Kidney (tissue), 14 donors: ENCODE data around the gene C11orf54. TPM values are rescaled to one million over a fixed set of nuclear protein-coding genes. Genes with fewer than 3 reads are reported as not detected.

Source experiments
- DNase-seq, 5 donors: peaks; one replicate each; pipeline ENCODE4 v3.0.0-alpha.2; 2013 to 2020
- FAIRE-seq: peaks from 2 replicates; lab custom pipeline; 2012; peaks lifted over from hg19 to GRCh38; lab: Jason Lieb, UNC
- H3K27ac ChIP-seq, 2 donors: one replicate each; pipeline ENCODE4 v1.7.0; 2013; ENCODE audit warnings: low read depth in 2 of 2, low read length in 2 of 2, inconsistent platforms in 1 of 2
- H3K27me3 ChIP-seq: one replicate; pipeline ENCODE4 v1.7.1; 2013; ENCODE audit warnings: low read length, inconsistent platforms; ENCODE audit not compliant: control insufficient read depth, insufficient read depth
- H3K36me3 ChIP-seq, 3 donors: one replicate each; pipeline versions ENCODE4 v1.7.0 to v1.7.1; 2013; ENCODE audit warnings: low read length in 3 of 3, control low read depth in 1 of 3, inconsistent platforms in 1 of 3; ENCODE audit not compliant: insufficient read depth in 3 of 3, control insufficient read depth in 2 of 3
- H3K4me1 ChIP-seq, 3 donors: one replicate each; pipeline versions ENCODE4 v1.7.0 to v1.7.1; 2013; ENCODE audit warnings: low read length in 3 of 3, inconsistent platforms in 1 of 3, low read depth in 1 of 3; ENCODE audit not compliant: control insufficient read depth in 2 of 3, insufficient read depth in 2 of 3
- H3K4me3 ChIP-seq, 3 donors: one replicate each; pipeline versions ENCODE4 v1.7.0 to v1.8.1; 2013; ENCODE audit warnings: low read length in 3 of 3, control low read depth in 1 of 3, inconsistent platforms in 1 of 3
- H3K9ac ChIP-seq, 3 donors: one replicate each; pipeline versions ENCODE4 v1.7.0 to v1.7.1; 2013; ENCODE audit warnings: low read length in 3 of 3, control low read depth in 1 of 3, inconsistent platforms in 1 of 3
- H3K9me3 ChIP-seq, 3 donors: one replicate each; pipeline versions ENCODE4 v1.7.0 to v1.7.1; 2013; ENCODE audit warnings: low read length in 3 of 3, control low read depth in 1 of 3, inconsistent platforms in 1 of 3; ENCODE audit not compliant: control insufficient read depth in 2 of 3, insufficient read depth in 1 of 3
- intact Hi-C: fragments of 100-400 bp; cut with DNase I; formaldehyde crosslinking; loops from one replicate; pipeline ENCODE4 v1.11.1; 2022
- polyA plus RNA-seq: library from polyadenylated mRNA; stranded (reverse); fragments of 350-450 nt; fragmentation: Illumina TruSeq; extraction: RNeasy Lipid Tissue Mini Kit (QIAGEN cat#74804); gene quantifications from one replicate; pipeline ENCODE4 v1.2.3, GENCODE V29; 2014; ENCODE audit warnings: low read depth, low replicate concordance; ENCODE audit not compliant: insufficient read depth
- total RNA-seq: library from RNA; stranded (reverse); fragmentation: NEBNext Ultra II Directional; extraction: Animal tissue kit (Norgen Biotek cat#: 25700); gene quantifications from one replicate; pipeline ENCODE4 v1.2.1, GENCODE V29; 2021
- TF ChIP-seq, protein P1 (sequence below): IDR thresholded peaks from 3 replicates; pipeline ENCODE4 v1.5.1; 2012; ENCODE audit warnings: mild to moderate bottlenecking, moderate library complexity, borderline replicate concordance; ENCODE audit not compliant: insufficient read depth; ENCODE audit errors: extremely low read depth
- donor health status: control.
- donor health status: control.
- donor health status: control.
- donor health status: control.
- donor health status: control.
- donor health status: DM: yes; HTN: yes; CAD: no.
- donor health status: Normal renal cell carcinoma (clear cell type).

Gene C11orf54
- total and polyA plus RNA-seq, 2 donors from 2014 or later = 101 to 211 TPM

DNA sequence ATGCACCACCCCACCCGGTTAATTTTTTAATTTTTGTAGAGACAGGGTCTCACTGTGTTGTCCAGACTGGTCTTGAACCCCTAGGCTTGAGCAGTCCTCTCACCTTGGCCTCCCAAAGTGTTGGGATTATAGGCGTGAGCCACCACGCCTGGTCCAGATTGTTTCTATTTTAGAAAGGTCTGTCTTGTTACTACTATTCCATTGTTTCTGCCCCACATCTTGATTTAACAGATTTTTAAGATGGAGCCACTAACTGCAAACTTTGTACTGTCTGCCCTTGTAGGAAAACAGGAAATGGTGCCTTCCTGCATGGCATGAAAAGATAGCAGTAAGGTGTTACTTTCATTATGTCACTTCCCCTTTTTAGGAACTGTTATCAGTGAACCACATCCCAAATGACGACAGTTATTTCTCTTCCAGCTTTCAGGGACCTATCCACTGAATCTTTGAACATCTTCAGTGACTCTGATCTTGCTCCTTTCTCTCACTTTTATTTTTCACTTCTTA lies 23.4 kb upstream of the C11orf54 start:
- DNase-seq (no peak), FAIRE-seq (no peak)
- no peak overlapping the region for H3K4me3 ChIP-seq
- no peaks in the 10 kb centered on the region for H3K9me3 ChIP-seq
- TF ChIP-seq, protein P1, sequence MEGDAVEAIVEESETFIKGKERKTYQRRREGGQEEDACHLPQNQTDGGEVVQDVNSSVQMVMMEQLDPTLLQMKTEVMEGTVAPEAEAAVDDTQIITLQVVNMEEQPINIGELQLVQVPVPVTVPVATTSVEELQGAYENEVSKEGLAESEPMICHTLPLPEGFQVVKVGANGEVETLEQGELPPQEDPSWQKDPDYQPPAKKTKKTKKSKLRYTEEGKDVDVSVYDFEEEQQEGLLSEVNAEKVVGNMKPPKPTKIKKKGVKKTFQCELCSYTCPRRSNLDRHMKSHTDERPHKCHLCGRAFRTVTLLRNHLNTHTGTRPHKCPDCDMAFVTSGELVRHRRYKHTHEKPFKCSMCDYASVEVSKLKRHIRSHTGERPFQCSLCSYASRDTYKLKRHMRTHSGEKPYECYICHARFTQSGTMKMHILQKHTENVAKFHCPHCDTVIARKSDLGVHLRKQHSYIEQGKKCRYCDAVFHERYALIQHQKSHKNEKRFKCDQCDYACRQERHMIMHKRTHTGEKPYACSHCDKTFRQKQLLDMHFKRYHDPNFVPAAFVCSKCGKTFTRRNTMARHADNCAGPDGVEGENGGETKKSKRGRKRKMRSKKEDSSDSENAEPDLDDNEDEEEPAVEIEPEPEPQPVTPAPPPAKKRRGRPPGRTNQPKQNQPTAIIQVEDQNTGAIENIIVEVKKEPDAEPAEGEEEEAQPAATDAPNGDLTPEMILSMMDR = no peak
- no peaks in the 10 kb centered on the region for H3K27me3 ChIP-seq
- no peak overlapping the region for H3K9ac ChIP-seq
- no peak overlapping the region for H3K27ac ChIP-seq
- intact Hi-C loops = no loop called here
- no peaks in the 10 kb centered on the region for H3K4me1 ChIP-seq
- peaks cover 2 to 9% (median 4%) of the 10 kb centered on the region in 3 donors for H3K36me3 ChIP-seq

DNA sequence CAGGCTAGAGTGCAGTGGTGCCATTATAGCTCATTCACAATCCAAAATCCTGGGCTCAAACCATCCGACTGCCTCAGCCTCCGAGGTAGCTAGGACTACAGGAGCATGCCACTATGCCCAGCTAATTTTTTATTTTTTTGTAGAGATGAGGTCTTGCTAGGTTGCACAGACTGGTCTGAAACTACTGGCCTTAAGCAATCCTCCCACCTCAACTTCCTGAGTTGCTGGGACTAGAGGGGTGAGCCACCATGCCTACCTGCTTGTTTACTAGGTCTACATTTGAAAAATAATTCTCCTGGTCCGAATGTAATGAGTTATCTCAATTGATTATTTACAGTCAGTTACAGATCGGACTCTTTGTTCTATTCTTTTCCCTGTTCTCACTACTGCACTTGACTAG lies 22.2 kb upstream of the C11orf54 start:
- no peak overlapping the region for H3K9ac ChIP-seq
- TF ChIP-seq, protein P1 = no peak
- intact Hi-C loops = no loop called here
- no peaks in the 10 kb centered on the region for H3K9me3 ChIP-seq
- H3K4me3 ChIP-seq = no peak overlapping the region
- no peaks in the 10 kb centered on the region for H3K27me3 ChIP-seq
- peaks cover 4 to 9% (median 4%) of the 10 kb centered on the region in 3 donors for H3K36me3 ChIP-seq
- no peak overlapping the region for H3K27ac ChIP-seq
- DNase-seq (no peak), FAIRE-seq (no peak)
- no peaks in the 10 kb centered on the region for H3K4me1 ChIP-seq

GRCh38 chr11:93720522-93720921 lies 20.9 kb upstream of the C11orf54 start:
- Histone ChIP-seq H3K9ac (no peak overlapping the region), H3K36me3 (peaks cover 2 to 4% (median 4%) of the 10 kb centered on the region in 3 donors), H3K27ac (no peak overlapping the region), H3K9me3 (no peaks in the 10 kb centered on the region), H3K4me3 (no peak overlapping the region), H3K4me1 (no peaks in the 10 kb centered on the region), H3K27me3 (no peaks in the 10 kb centered on the region)
- TF ChIP-seq, protein P1 = no peak
- FAIRE-seq = no peak
- no peak for DNase-seq
- intact Hi-C loops = no loop called here

- DNase-seq (no peak), FAIRE-seq (no peak)
- H3K27me3 ChIP-seq = no peaks in the 10 kb centered on the region
- intact Hi-C loops = no loop called here
- H3K4me1 ChIP-seq = no peaks in the 10 kb centered on the region
- TF ChIP-seq, protein P1 = no peak
- no peak overlapping the region for H3K9ac ChIP-seq
- H3K36me3 ChIP-seq = peaks cover 0 to 26% (median 7%) of the 10 kb centered on the region in 3 donors
- no peak overlapping the region for H3K27ac ChIP-seq
- no peak overlapping the region for H3K4me3 ChIP-seq
- H3K9me3 ChIP-seq = no peaks in the 10 kb centered on the region
Measured at GRCh38 chr11:93724089-93724488, 17.4 kb upstream of the C11orf54 start.
